ENCODE measurements around the gene DLG5.

The DLG5 gene

GRCh38 chr10:77910524-77911145 lies 15.9 kb downstream of the DLG5 start:
- DNase-seq (ENCODE audit: low spot score), result no peak

DNA sequence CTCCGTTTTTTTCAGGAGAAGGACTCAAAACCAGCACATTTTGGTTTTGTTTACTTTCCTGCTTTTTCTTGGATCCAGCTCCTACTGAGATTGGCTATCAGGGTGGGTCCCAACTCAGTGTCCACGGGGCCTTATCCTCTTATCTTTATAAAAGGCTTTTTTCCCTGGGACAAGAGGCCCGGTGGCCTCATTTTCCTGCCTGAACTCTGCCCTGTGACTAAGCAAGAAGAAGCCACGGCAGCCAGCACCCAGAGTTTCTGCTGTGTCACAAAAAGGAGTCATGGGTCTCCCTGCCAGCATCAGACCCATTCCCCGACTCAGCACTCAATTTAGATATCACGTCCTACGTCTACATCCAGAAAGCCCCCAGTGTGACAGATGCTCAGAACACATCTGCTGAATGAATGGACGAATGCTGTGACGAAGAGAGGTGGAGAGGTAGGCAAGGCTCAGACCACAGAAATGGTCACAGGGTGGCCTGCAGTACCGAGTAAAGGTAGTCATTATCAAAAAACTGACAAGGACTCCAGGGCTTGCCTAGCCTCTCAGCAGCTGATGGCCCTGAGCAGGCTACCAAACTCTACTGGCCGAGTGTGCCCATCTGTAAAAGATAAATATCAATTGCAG lies 16.7 kb downstream of the DLG5 start:
- DNase-seq (ENCODE audit: low spot score), result no peak

DNA sequence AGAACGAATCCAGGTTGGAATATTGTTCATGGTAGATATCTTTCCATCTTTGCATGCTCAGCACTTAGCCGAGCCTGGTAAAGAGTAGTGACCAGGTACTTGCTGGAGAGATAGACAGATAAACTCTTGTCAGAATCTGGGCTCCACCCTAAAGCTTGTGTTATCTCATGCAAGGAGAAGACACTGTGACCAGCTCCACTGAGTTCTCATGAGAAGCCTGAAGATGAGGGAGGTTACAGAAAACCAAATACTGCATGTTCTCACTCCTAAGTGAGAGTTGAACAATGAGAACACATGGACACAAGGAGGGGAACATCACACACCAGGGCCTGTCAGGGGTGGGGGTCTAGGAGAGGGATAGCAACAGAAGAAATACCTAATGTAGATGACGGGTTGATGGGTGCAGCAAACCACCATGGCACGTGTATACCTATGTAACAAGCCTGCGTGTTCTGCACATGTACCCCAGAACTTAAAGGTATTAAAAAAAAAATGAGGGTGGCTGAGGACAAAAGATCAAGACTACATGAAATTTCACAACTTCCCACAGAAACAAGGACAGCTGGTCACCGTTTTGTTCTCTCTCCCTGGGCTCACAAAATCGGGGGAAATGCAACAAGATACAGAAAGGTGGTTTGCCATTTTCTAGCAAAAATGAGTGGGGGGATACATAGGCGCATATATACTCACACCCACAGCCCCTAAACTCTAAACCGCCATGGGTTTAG lies 17.4 kb downstream of the DLG5 start:
- DNase-seq (ENCODE audit: low spot score), result no peak

- DNase-seq (ENCODE audit: low spot score), result peak; percentile 52
Observed at GRCh38 chr10:77907900-77908717, 18.4 kb downstream of the DLG5 start.

- DNase-seq (ENCODE audit: low spot score), result no peak
Observed at GRCh38 chr10:77907462-77907861, 19.1 kb downstream of the DLG5 start.

DNA sequence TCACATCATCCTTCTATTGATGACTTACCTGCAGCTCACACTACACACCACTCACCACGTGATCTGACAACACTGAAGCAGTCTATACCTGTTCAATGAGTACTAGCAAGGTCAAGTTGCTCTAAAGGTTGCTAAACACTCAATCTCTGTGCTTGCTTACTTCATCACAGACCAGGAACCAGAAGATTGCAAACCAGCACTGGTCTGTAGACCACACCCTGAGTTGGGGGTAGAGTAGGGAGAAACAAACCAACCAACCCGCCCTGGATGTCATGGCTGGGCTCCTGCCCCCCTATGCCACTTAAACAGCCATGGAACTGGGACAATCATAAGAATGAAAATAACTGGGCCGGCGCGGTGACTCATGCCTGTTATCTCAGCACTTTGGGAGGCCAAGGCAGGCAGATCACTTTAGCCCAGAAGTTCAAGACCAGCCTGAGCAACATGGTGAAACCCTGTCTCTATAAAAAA lies 19.6 kb downstream of the DLG5 start:
- no peak for DNase-seq (ENCODE audit: low spot score)

GRCh38 chr10:77905781-77906180 lies 20.8 kb downstream of the DLG5 start:
- DNase-seq (ENCODE audit: low spot score), result no peak

DNA sequence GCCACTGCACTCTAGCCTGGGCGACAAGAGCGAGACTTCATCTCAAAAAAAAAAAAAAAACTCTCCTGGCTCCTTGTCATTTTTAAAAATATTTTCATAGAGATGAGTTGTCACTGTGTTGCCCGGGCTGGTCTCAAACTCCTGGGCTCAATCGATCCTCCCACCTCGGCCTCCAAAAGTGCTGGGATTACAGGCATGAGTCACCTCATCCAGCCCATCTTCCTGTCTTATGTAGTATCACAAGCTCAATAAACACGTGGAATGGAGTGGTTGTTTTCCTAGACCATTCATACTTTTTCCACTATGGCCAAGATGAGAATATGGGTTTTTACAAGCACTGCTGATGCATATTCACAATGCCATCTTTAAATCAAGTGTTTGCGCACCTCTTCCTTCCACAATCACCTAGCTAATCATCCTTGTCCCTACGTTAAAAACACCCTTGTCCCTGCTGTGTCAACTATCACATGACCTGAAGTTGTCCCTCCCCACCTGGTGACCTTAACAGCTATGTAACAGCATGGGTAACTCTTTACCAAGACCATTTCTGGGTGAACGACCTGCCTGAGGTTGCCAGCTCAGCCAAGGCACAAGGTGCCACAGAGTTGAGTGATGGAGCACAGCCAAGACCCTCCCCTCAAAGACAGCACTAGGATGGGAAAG lies 21.3 kb downstream of the DLG5 start:
- DNase-seq (ENCODE audit: low spot score), result no peak

DNA sequence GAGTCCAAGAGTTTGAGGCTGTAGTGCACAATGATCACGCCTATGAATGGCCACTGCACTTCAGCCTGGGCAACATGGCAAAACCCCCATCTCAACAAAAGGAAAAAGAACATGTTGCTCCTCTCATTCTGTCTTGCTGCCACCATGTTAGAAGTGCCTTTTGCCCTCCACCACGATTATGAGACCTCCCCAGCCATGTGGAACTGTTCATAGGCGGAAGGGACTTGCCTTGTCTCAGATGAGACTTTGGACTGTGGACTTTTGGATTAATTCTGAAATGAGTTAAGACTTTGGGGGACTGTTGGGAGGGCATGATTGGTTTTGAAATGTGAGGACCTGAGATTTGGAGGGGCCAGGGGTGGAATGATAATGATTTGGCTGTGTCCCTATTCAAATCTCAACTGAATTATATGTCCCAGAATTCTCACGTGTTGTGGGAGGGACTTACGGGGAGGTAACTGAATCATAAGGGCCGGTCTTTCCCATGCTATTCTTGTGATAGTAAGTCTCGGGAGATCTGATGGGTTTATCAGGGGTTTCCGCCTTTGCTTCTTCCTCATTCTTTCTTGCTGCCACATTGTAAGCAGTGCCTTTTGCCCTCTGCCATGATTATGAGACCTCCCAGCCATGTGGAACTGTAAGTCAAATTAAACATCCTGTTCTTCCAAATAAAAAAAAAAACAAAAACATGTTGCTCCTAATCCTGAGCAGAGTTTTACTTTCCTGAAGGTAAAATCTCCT lies 22.3 kb downstream of the DLG5 start:
- DNase-seq (ENCODE audit: low spot score), result no peak

DNA sequence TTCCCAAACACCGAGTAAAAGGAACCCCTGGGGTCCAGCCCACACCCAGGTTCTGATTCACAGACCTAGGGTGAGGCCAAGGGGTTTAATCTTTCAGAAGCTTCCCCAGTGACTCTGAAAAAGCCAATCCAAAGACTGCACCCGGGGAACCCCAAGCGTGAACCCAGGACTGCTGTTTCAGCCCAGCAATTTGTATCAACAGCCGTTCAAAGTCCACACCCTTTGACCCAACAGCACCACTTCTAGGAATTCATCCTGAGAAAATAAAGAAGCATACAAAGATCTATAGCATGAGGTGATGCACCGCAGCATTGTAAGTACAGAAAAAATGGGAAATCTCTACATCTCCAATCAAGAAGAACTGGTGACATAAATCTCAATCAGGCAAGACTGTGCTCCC lies 24.4 kb downstream of the DLG5 start:
- DNase-seq (ENCODE audit: low spot score), result no peak

- DNase-seq (ENCODE audit: low spot score), result no peak
Observed at GRCh38 chr10:77901743-77902142, 24.8 kb downstream of the DLG5 start.

DNA sequence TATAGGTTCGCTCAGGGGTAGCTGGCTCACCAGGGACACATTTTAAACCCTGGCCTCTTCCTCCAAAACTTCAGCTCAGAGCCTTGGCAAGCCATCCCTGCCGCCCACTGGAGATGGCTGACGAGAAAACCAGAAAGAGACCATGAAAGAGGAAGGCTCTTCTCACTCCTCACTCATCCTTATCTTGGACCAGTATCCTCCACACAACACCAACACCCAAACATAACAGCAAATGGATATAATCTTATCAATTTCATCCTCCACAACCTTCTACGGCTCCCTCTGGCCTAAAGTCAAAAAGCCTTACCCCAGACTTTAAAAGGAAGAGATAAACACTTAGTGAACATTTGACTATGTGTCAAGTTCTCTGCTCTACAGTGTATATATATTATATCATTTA lies 26.9 kb downstream of the DLG5 start:
- DNase-seq (ENCODE audit: low spot score), result no peak

- no peak for DNase-seq (ENCODE audit: low spot score)
Observed at GRCh38 chr10:77899080-77899477, 27.5 kb downstream of the DLG5 start.

DNA sequence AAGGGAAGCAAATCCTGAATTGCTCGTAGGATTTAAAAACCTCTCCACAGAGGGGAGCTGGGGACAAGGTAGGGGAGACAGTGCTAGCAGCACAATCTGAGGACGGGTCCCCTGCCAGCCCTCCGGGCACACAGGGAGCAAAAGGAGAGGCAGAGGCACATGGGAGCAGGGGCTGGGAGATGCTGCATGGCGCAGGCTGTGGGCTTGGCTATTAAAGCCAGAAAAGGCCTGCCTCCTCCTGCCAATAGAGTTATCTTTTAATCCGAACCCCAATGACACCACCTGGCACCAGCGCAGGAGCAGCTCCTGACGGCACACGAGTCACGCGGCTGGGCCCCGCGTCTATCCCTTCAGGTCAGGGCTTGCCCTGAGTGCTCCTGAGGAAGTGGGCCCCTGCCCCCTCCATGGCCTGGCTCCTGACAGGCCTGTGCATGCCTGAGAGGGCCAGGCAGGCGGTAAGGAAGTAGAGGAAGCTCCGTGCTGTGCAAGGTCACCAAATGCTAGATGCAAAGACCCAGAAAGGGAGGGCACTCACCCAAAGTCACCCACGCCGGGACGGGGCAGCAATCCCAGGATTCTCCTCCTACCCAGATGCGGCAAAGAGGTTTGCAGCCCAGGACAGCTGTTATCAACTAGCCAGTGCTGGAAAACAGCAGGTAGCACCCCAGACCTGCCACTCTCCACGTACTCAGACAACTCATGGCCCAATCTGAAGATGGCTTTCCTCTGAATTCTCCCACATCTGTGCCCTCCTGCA lies 28.1 kb downstream of the DLG5 start:
- DNase-seq (ENCODE audit: low spot score), result no peak

DNA sequence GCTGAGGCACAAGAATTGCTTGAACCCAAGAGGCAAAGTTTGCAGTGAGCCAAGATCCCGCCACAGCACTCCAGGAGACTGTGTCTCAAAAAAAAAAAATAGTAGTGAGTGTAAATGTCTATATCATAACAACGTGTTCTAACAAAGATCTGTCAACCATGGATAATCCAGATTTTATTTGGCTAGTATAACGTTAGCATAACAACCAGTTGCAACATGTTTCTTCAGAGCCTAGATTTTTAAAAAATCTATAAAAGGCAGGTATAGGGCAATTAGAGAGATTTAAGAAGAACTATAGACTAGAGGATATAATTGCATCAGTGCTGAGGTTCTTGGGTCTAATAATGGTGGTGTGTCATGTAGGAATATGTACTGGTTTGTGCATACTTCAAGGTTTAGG lies 30.5 kb downstream of the DLG5 start:
- DNase-seq (ENCODE audit: low spot score), result no peak

- DNase-seq (ENCODE audit: low spot score), result no peak
Observed at GRCh38 chr10:77894058-77894457, 32.5 kb downstream of the DLG5 start.

DNA sequence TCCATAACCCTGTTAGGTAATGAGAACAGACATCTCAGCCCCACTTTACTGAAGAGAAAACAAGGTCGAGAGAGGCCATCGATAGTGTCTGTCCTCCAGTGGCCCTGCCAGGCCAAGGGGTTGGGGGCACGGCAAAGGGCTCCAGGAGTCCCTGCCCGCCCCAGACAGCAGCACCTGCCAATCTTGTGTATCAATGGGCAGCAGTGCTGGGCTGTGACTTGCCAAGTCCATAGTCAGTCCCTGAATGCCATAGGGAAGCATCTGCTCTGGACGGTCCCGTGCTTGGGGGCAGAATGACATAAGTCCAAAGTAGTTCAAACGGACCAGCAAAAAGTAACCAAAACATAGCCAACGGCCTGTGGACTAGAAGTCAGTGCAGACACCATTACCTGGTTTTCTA lies 33.2 kb downstream of the DLG5 start:
- DNase-seq (ENCODE audit: low spot score), result no peak

- no peak for DNase-seq (ENCODE audit: low spot score)
Observed at GRCh38 chr10:77892761-77893160, 33.8 kb downstream of the DLG5 start.

DNA sequence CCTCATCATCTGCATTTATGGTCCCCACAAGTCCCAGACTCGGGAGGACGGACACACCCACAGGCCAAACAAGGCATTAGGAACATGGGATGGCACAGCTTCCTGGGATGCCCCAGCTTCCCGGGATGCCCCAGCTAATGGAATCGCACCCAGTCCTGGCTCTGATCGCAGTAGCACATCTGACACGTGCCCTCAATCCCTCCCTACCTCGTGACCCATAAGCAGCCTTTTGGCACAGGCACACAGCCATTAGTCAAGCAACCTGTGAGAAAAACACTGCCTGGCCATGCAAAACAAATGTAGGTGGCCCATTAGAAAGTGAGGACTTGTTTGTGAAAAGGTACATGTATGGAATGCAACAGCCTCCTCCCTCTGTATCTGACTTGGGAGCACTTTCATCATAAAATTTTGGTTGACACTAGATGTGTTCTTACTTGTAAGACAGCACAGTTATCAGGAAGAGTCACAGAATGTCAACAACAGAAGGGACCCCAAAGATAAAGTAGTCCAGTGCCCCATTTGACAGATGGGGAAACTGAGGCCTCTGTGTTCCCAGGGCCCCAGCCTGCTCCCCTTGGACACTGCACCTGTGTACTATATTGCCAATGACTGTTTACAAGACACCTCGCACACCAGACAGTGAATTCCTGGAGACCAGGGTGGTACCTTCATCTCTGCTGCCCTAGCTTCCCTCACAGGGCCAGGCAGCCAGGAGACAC lies 34.4 kb downstream of the DLG5 start:
- no peak for DNase-seq (ENCODE audit: low spot score)

- DNase-seq (ENCODE audit: low spot score), result no peak
Observed at GRCh38 chr10:77890097-77890496, 36.5 kb downstream of the DLG5 start.
